ENCODE measurements around the gene CD207. TPM values are rescaled to one million over a fixed set of nuclear protein-coding genes. Genes with fewer than 3 reads are reported as not detected.

The CD207 gene
- total RNA-seq, 4 donors from 2014 or later: 0.95 TPM; not detected in 3

DNA sequence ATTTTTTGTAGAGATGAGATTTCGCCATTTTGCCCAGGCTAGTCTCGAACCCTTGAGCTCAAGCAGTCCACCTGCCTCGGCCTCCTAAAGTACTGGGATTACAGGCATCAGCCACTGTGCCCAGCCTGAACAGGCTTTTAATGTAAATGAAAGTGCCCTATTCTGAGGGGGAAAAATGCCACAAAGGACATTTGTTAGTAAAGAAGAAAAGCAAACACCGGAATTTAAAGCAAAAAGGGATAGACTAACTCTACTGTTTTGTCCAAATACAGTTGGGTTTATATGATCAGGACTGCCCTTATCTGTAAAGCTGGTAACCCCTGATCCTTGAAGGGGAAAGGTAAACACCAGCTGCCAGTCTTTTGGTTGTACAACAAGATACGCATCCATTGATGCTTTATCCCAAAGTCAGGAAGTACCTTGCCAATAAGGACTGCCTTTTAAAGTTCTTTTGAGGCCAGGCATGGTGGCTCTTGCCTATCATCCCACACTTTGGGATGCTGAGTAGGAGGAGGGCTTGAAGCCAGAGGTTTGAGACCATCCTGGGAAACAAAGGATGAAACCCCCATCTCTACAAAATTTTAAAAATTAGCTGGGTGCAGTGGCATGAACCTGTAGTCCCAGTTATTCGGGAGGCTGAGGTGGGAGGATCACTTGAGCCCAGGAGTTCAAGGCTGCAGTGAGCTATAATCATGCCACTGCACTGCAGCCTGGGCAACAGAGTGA lies 28.4 kb downstream of the CD207 start:
- Histone ChIP-seq H3K4me1 (no peaks in the 10 kb centered on the region), H3K27me3 (peaks cover 15% of the 10 kb centered on the region), H3K36me3 (no peaks in the 10 kb centered on the region), H3K4me3 (no peak overlapping the region), H3K27ac (no peak overlapping the region), H3K9me3 (no peaks in the 10 kb centered on the region)
- in situ Hi-C loops (cut with MboI; ENCODE audit: low pct_ligation_motif_present in 1 of 4, low pct_unique_long_range_greater_than_20kb in 1 of 4, low sequenced_read_pairs in 3 of 4) (no loop called here), intact Hi-C loops (cut with DNase I; ENCODE audit: low total_unique reads) (no loop called here)
- TF ChIP-seq POLR2A (IDR thresholded peaks at IDR 0.05) (no peak), CTCF (IDR thresholded peaks at IDR 0.05) (no peak), POLR2AphosphoS5 (IDR thresholded peaks at IDR 0.05) (no peak), EP300 (IDR thresholded peaks at IDR 0.05; ENCODE audit: low read depth) (no peak)
- DNase-seq: no peak
- 81 to 85% methylated on average over 5 to 6 of the region's 6 CpGs for WGBS, 2 donors (ENCODE audit: low coverage in 1 of 2)

DNA sequence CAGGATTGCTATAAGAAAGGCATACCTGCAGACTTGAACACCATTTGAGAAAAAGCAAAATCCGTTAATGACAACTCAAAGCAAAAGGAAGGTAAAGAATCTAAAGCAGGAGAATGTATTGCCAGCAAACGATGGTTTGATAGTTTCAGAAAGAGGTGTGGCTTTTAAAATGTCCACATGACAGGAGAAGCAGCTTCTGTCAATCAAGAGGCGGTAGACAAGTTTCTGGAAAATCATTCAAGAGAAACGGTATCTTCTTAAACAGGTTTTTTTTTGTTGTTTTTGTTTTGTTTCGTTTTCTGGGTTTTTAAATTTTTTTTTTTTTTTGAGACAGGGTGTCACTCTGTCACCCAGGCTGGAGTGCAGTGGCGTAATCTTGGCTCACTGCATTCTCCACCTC lies 29.0 kb downstream of the CD207 start:
- intact Hi-C loops (cut with DNase I; ENCODE audit: low total_unique reads) (no loop called here), in situ Hi-C loops (cut with MboI; ENCODE audit: low pct_ligation_motif_present in 1 of 4, low pct_unique_long_range_greater_than_20kb in 1 of 4, low sequenced_read_pairs in 3 of 4) (no loop called here)
- Histone ChIP-seq H3K9me3 (no peaks in the 10 kb centered on the region), H3K36me3 (no peaks in the 10 kb centered on the region), H3K27ac (no peak overlapping the region), H3K4me1 (no peaks in the 10 kb centered on the region), H3K4me3 (no peak overlapping the region), H3K27me3 (peaks cover 15% of the 10 kb centered on the region)
- no peak for DNase-seq
- TF ChIP-seq POLR2AphosphoS5 (IDR thresholded peaks at IDR 0.05) (no peak), POLR2A (IDR thresholded peaks at IDR 0.05) (no peak), CTCF (IDR thresholded peaks at IDR 0.05) (no peak)
- 43 to 56% methylated on average over 6 of the region's 6 CpGs for WGBS, 2 donors (ENCODE audit: low coverage in 1 of 2)

- WGBS, 2 donors (ENCODE audit: low coverage in 1 of 2): 54 to 68% methylated on average over 5 of the region's 5 CpGs
- no peaks in the 10 kb centered on the region for H3K36me3 ChIP-seq
- no peaks in the 10 kb centered on the region for H3K4me1 ChIP-seq
- TF ChIP-seq CTCF (IDR thresholded peaks at IDR 0.05): no peak
- no peak overlapping the region for H3K4me3 ChIP-seq
- H3K27me3 ChIP-seq: peaks cover 15% of the 10 kb centered on the region
- no peaks in the 10 kb centered on the region for H3K9me3 ChIP-seq
- DNase-seq: no peak
- H3K27ac ChIP-seq: no peak overlapping the region
- in situ Hi-C loops (cut with MboI; ENCODE audit: low pct_ligation_motif_present in 1 of 4, low pct_unique_long_range_greater_than_20kb in 1 of 4, low sequenced_read_pairs in 3 of 4) (no loop called here), intact Hi-C loops (cut with DNase I; ENCODE audit: low total_unique reads) (no loop called here)
Measured at GRCh38 chr2:70806013-70806412, 29.6 kb downstream of the CD207 start.

DNA sequence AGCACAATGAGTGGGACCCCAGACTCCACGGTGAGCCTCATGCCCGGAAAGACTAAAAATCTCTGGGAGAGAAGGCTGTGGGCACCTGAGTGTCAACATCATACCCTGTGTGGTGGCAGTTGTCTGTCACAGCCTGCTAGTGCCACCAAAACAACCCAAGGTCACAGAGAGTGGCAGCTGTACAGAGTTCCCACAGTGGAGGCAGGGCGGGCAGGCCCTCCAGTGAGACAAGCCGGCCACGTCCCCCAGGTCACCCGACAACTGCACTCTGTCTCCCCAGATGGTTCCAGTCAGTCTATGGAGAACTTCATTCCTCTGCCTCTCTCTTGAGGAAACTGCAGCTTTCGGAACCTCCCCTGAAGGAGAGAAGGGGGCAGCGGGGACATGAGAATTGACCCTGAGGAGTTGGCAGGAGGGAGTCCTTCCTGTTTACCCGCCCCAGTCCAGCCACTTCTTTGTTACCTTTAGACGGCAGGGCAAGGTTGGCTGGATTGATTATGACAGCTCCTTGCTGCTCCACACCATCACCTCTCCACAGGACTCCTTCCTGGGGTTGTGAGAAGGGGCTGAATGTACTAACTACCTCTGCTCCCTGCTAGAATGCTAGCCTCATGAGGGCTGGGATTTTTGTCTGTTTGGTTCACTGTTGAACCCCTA lies 33.9 kb downstream of the CD207 start:
- DNase-seq: no peak
- intact Hi-C loops (cut with DNase I; ENCODE audit: low total_unique reads): no loop called here
- Histone ChIP-seq H3K27ac (no peak overlapping the region), H3K4me3 (no peak overlapping the region), H3K36me3 (no peaks in the 10 kb centered on the region), H3K4me1 (no peaks in the 10 kb centered on the region), H3K27me3 (peaks cover 6% of the 10 kb centered on the region), H3K9me3 (no peaks in the 10 kb centered on the region)
- in situ Hi-C loops (cut with MboI; ENCODE audit: low pct_ligation_motif_present in 1 of 4, low pct_unique_long_range_greater_than_20kb in 1 of 4, low sequenced_read_pairs in 3 of 4): no loop called here
- no peak for TF ChIP-seq EP300 (IDR thresholded peaks at IDR 0.05; ENCODE audit: low read depth)
- TF ChIP-seq POLR2AphosphoS5 (IDR thresholded peaks at IDR 0.05): no peak
- 69% methylated on average over 10 of the region's 10 CpGs; no CpG with 5 or more reads in 1 of the 2 donors for WGBS, 2 donors (ENCODE audit: low coverage in 1 of 2)

All from transverse colon (tissue), 4 donors.